Effector memory CD8-positive, alpha-beta T cell (primary cell): ENCODE measurements around the gene CD84.
"Not testable (repeated sequence)": the region's sequence is repeated elsewhere in the genome, so short reads cannot be mapped to it uniquely, and the experiment has no call there.

Experiments
- ATAC-seq: fragments of 150-1000 bp; cut with Tn5 transposase; replicated peaks from 2 replicates; pipeline ENCODE4 v1.10.0; 2021; ENCODE audit warnings: mild to moderate bottlenecking, moderate library complexity
- DNase-seq, 3 experiments: peaks; one replicate each; pipeline ENCODE4 v3.0.0; 2021
- H3K27ac Mint-ChIP-seq, 2 donors: one replicate each; pipeline ENCODE4 v1.8.0; 2022; ENCODE audit warnings: mild to moderate bottlenecking in 2 of 2, mixed read lengths in 2 of 2, moderate library complexity in 2 of 2
- H3K27me3 Mint-ChIP-seq, 2 donors: one replicate each; pipeline ENCODE4 v1.8.0; 2022; ENCODE audit warnings: mixed read lengths in 2 of 2
- H3K36me3 Mint-ChIP-seq: one replicate; pipeline ENCODE4 v1.8.0; 2022; ENCODE audit warnings: mild to moderate bottlenecking, moderate library complexity, mixed read lengths; ENCODE audit not compliant: insufficient read depth
- H3K4me1 Mint-ChIP-seq, 2 donors: one replicate each; pipeline ENCODE4 v1.8.0; 2022; ENCODE audit warnings: low read depth in 2 of 2, mixed read lengths in 2 of 2
- H3K4me3 Mint-ChIP-seq, 2 donors: one replicate each; pipeline ENCODE4 v1.8.0; 2022; ENCODE audit warnings: mild to moderate bottlenecking in 2 of 2, mixed read lengths in 2 of 2, moderate library complexity in 2 of 2
- H3K9me3 Mint-ChIP-seq, 2 donors: one replicate each; pipeline ENCODE4 v1.8.0; 2022; ENCODE audit warnings: mixed read lengths in 2 of 2

The CD84 gene

DNA sequence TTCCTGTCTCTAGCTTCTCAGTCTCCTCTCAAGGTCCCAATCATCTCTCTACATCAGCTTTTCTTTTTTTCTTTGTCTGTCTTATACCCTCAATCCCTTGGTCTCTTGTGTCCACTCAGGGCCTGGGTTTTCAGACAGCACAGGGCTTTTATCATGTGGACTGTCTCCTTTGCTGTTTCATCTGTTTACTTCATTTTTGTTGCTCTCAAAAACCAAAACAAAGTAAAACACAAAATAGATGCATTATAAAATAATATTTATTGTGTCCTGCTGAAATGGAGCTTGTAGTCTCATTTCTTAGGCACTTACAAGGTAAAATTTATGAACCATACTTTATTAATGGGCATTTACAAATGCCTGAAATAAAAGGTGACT, 38.5 kb downstream of the CD84 start:
- no peaks in the 10 kb centered on the region for H3K9me3 Mint-ChIP-seq
- H3K4me1 Mint-ChIP-seq = peaks cover 43 to 52% of the 10 kb centered on the region in 2 donors
- H3K4me3 Mint-ChIP-seq = peak overlapping the region; percentile 50 to 72
- ATAC-seq (no peak), DNase-seq (no peak)
- peak overlapping the region; percentile 89 to 95 for H3K27ac Mint-ChIP-seq
- H3K27me3 Mint-ChIP-seq = no peaks in the 10 kb centered on the region
- H3K36me3 Mint-ChIP-seq = peaks cover 2% of the 10 kb centered on the region

DNA sequence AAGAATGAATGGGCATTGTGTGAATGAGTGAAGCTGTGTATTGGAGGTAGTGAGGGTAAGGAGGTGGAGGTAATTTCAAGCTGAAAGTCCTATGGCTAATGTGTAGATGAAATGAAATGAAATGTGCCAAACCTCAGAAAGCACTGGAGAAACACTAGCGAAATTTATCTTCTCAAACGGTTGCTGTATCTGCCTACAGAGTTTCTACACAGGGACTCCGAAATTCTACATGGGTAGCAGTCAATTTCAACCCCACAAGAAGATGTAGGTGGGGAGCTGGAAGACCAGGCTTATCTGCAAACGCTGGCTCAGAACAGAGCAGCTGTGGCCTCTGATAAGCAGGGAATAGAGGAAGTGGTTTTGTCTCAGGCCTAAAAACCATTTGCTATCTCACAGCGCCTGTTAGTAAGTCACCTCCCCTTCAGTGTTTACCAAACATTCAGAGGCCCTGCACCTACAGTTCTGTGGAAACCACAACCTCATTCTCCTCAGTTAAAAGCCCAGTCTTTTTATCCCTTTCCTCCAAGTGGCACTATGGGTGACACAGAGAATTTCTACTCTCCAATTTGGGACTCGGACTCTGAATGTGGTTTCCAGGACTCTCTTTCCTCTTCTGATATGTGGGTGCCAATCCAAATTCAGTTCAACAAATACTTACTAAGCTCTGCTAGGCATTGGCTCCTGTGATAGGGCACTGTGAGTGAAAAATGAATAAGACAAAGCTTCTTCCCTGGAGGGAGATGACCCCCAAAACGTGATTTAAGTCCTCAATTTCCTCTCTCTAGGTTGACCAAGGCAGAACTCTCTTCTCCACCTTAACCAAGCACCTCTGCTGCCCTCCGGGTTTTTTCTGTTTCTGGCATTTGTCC, 39.1 kb downstream of the CD84 start:
- Mint-ChIP-seq H3K4me1 (peaks cover 43 to 52% of the 10 kb centered on the region in 2 donors), H3K36me3 (no peaks in the 10 kb centered on the region), H3K9me3 (no peaks in the 10 kb centered on the region), H3K4me3 (peak overlapping the region; percentile 50 to 72), H3K27me3 (no peaks in the 10 kb centered on the region), H3K27ac (peak overlapping the region; percentile 89 to 95)
- DNase-seq (peak; percentile 45 to 50 (median 47)), ATAC-seq (peak; percentile 96)

DNA sequence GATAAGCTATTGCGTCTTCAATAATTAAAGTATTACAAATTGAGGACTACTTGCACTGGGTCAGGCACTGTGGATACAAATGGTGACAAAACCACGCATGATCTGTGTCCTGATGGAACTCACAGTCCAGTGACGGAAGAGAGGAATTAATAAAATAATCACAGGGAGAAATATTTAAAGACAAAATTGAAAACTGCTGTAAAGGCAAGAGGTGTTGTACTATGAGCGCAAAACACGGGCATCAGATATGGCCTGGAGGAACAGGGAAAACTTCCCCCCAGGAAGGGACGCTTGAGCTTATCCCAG, 39.7 kb downstream of the CD84 start:
- Mint-ChIP-seq H3K4me1 (peaks cover 38 to 47% of the 10 kb centered on the region in 2 donors), H3K9me3 (peaks cover 0 to 3% of the 10 kb centered on the region in 2 donors), H3K27ac (peak overlapping the region; percentile 89 to 95), H3K4me3 (peak overlapping the region; percentile 50 to 72), H3K36me3 (no peaks in the 10 kb centered on the region), H3K27me3 (no peaks in the 10 kb centered on the region)
- no peak for DNase-seq
- no peak for ATAC-seq

DNA sequence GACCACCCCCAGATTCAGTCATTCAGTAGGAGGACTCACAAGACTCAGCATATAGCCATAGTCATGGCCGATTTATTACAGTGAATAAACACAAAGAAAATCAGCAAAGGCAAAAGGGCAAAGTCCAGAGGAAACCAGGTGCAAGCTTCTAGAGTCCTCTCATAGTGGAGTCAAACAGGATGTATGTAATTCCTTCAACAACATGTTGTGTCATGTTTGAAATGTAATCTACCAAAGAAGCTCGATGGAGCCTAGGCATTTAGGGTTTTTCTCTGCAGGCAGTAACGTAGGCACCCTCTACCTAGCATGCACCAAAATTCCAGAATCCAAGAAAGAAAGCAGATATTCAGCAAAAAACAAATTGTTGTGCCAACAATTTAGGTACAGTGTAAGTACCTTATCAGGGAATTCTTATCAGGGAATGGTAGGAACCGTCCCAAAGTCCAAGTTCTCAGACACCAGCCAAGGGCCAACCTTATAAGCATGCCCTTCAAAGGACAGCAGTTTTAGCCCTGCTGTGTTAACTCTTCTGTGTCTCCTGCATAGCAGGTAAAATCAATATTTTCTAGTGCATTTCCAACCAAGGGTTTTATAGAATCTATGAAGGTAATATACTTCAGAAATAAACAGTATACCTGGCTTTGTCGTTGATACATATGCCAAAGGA, 40.2 kb downstream of the CD84 start:
- DNase-seq (no peak), ATAC-seq (no peak)
- Mint-ChIP-seq H3K27me3 (no peaks in the 10 kb centered on the region), H3K27ac (peak overlapping the region; percentile 89 to 95), H3K36me3 (no peaks in the 10 kb centered on the region), H3K9me3 (peaks cover 0 to 3% of the 10 kb centered on the region in 2 donors), H3K4me3 (peak overlapping the region; percentile 50 to 72), H3K4me1 (peaks cover 38 to 45% of the 10 kb centered on the region in 2 donors)

DNA sequence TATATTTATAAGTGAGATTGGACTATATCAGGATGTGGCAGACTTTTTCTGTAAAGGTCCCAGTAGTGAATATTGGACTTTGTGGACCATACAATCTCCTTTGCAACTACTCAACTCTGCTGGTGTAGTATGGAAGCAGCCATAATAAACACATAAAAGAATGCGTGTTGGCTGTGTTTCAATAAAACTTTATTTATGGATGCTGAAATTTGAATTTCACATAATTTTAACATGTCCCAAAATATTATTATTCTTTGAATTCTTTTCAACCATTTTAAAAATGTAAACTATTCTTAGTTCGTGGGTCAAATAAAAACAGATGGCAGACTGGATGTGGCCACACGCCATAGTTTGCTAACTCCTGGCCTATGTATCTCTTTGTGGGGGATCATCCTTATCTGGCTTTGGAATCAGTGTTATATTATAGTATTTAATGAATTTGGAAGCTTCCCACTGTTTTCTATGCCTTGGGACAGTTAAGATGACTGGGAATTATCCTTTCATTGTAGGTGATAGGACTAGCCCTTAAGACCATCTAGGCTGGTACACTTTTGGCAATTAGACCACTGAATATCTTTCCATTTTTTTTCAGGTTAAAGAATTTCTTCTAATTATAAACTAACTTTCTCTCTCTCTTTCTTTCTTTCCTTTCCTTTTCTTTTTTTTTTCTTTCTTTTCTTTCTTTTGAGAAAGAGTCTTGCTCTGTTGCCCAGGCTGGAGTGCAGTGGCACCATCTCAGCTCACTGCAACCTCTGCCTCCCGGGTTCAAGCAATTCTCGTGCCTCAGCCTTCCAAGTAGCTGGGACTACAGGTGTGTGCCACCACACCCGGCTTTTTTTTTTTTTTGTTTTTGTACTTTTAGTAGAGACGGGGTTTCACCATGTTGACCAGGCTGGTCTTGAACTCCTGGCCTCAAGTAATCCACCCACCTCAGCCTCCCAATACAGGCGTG, 41.3 kb downstream of the CD84 start:
- Mint-ChIP-seq H3K27me3 (no peaks in the 10 kb centered on the region), H3K4me1 (peaks cover 38 to 45% of the 10 kb centered on the region in 2 donors), H3K27ac (peak overlapping the region; percentile 16 to 89), H3K9me3 (peaks cover 0 to 3% of the 10 kb centered on the region in 2 donors), H3K4me3 (no peak overlapping the region), H3K36me3 (no peaks in the 10 kb centered on the region)
- ATAC-seq = no peak
- no peak for DNase-seq

DNA sequence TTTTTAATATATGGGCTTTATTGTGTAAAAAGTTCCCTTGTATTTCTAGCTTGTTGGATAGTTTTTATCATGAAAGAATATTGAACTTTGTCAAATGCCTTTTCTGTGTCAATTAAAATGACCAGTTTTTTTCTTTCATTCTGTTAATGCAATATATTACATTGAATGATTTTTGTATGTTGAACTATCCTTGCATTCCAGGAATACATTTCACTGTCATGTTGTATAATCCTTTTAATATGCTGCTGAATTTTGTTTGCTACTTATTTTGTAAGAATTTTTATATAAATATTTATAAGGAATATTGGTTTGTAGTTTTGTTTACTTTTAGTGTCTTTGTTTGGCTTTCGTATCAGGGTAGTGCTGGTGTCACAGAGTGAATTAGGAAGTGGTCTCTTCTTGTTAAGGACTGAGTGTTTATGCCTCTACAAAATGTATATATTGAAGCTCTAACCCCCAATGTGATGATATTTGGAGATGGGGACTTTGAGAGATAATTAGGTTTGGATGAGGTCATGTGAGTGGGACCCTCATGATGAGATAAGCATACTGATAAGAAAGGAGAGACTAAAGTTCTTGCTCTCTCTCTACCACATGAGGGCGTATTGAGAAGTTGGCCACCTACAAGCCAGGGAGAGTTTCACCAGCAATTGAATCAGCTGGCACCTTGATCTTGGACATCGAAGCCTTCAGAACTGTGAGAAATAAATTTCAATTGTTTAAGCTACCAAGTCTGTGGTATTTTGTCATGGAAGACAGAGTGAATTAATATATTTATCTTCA, 44.3 kb downstream of the CD84 start:
- H3K9me3 Mint-ChIP-seq = peaks cover 0 to 3% of the 10 kb centered on the region in 2 donors
- DNase-seq (no peak), ATAC-seq (no peak)
- no peaks in the 10 kb centered on the region for H3K36me3 Mint-ChIP-seq
- no peak overlapping the region for H3K27ac Mint-ChIP-seq
- no peaks in the 10 kb centered on the region for H3K27me3 Mint-ChIP-seq
- peaks cover 18 to 23% of the 10 kb centered on the region in 2 donors for H3K4me1 Mint-ChIP-seq
- no peak overlapping the region for H3K4me3 Mint-ChIP-seq

DNA sequence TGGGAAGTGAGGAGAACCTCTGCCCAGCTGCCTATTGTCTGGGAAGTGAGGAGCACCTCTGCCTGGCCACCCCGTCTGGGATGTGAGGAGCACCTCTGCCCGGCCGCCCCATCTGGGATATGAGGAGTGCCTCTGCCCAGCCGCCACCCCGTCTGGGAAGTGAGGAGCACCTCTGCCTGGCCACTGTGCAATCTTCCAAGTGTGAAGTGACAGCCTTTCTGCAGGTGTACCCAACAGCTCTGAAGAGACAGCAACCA, 46.8 kb downstream of the CD84 start:
- H3K27me3 Mint-ChIP-seq, H3K36me3 Mint-ChIP-seq, DNase-seq, ATAC-seq, H3K27ac Mint-ChIP-seq, H3K9me3 Mint-ChIP-seq, H3K4me3 Mint-ChIP-seq: not testable (repeated sequence)
- H3K4me1 Mint-ChIP-seq = peaks cover 22% of the 10 kb centered on the region in 2 donors

DNA sequence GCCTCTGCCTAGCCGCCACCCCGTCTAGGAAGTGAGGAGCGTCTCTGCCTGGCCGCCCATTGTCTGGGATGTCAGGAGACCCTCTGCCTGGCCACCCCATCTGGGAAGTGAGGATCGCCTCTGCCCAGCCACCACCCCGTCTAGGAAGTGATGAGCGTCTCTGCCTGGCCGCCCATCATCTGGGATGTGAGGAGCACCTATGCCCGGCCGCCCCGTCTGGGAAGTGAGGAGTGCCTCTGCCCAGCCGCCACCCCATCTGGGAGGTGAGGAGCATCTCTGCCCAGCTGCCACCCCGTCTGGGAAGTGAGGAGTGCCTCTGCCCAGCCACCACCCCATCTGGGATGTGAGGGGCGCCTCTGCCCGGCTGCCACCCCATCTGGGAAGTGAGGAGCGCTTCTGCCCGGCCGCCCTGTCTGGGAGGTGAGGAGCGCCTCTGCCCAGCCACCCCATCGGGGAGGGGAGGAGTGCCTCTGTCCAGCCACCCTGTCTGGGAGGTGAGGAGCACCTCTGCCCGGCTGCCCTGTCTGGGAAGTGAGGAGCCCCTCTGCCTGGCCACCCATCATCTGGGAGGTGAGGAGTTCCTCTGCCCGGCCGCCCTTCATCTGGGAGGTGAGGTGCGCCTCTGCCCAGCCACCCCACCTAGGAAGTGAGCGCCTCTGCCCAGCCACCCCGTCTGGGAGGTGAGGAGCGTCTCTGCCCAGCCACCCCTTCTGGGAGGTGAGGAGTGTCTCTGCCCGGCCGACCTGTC, 47.3 kb downstream of the CD84 start:
- not testable (repeated sequence) for ATAC-seq, H3K36me3 Mint-ChIP-seq, H3K9me3 Mint-ChIP-seq, H3K4me3 Mint-ChIP-seq, H3K27ac Mint-ChIP-seq, DNase-seq, H3K27me3 Mint-ChIP-seq
- H3K4me1 Mint-ChIP-seq = peaks cover 25 to 27% of the 10 kb centered on the region in 2 donors

DNA sequence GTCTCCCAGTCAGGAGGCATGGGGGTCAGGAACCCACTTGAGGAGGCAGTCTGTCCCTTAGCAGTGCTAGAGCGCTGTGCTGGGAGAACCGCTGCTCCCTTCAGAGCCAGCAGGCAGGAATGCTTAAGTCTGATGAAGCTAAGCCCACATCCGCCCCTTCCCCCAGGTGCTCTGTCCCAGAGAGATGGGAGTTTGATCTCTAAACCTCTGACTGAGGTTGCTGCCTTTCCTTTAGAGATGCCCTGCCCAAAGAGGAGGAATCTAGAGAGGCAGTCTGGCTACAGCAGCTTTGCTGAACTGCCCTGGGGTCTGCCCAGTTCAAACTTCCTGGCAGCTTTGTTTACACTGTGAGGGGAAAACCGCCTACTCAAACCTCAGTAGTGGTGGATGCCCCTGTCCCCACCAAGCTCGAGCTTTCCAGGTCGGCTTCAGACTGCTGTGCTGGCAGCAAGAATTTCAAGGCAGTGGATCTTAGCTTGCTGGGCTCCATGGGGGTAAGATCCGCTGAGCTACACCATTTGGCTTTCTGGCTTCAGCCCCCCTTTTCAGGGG, 49.8 kb downstream of the CD84 start:
- not testable (repeated sequence) for H3K27me3 Mint-ChIP-seq, DNase-seq, H3K36me3 Mint-ChIP-seq, H3K9me3 Mint-ChIP-seq, ATAC-seq, H3K27ac Mint-ChIP-seq
- Mint-ChIP-seq H3K4me1 (peaks cover 28 to 47% of the 10 kb centered on the region in 2 donors), H3K4me3 (peak overlapping the region in 1 of 2 donors; percentile 51)

DNA sequence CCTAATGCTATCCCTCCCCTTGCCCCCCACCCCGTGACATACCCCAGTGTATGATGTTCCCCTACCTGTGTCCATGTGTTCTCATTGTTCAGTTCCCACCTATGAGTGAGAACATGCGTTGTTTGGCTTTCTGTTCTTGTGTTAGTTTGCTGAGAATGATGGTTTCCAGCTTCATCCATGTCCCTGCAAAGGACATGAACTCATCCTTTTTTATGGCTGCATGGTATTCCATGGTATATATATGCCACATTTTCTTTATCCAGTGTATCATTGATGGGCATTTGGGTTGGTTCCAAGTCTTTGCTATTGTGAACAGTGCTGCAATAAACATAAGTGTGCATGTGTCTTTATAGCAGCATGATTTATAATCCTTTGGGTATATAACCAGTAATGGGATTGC, 55.5 kb downstream of the CD84 start:
- Mint-ChIP-seq H3K4me3 (peak overlapping the region in 1 of 2 donors; percentile 50), H3K27ac (peak overlapping the region; percentile 49 to 93), H3K4me1 (peaks cover 39 to 80% of the 10 kb centered on the region in 2 donors)
- not testable (repeated sequence) for ATAC-seq, H3K27me3 Mint-ChIP-seq, H3K9me3 Mint-ChIP-seq, H3K36me3 Mint-ChIP-seq, DNase-seq

DNA sequence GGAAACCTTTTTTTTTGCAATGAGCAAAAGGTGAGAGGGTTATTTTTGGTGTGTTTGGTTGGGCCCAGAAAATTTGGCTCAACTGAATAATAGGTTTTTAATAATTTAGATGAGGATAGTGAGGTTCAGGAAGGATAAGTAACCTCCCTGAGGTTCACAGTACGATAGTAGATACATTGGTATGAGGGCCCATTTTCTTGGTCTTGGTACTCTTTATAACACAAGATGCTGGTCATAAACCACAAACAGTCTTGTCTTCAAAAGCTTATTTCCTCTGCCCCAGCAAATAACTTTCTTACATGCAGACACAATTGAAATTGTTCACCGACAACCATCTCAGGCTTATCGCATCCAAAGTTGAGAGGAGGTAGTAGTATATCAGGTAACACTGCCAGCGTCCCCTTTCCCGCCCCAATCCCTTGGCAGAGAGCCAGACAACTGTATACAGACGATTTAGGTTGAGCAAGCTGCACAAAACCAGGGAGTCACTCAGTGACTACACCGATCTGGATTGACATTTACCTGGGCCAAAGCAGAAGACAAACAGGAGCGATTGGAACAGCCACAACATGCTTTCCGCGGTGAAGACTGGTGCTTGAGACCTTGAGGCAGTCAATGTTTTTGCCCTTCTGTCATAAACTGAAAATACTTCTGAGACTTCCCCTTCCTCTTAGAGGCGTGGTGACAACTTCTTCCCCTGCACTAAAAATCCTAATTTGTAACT, 56.5 kb downstream of the CD84 start, which contains the start of gene SLAMF6:
Gene SLAMF6 (minus strand): TSS at position 634 of the 724 bp plus-strand sequence. CDS start 63 bp downstream, at position 571.
- Mint-ChIP-seq H3K9me3 (peaks cover 5 to 7% of the 10 kb centered on the region in 2 donors), H3K4me3 (peak within 1 kb of the TSS; percentile 87 to 91), H3K27me3 (no peaks in the 10 kb centered on the region), H3K36me3 (peaks cover 15% of the 10 kb centered on the region), H3K4me1 (peaks cover 43 to 82% of the 10 kb centered on the region in 2 donors), H3K27ac (peak within 1 kb of the TSS; percentile 49 to 93)
- peak; percentile 24 to 36 (median 29) for DNase-seq
- peak; percentile 53 for ATAC-seq
